ENCODE measurements around the gene PIGO. TPM values are rescaled to one million over a fixed set of nuclear protein-coding genes. Genes with fewer than 3 reads are reported as not detected.
A peak's percentile ranks its signal among the peaks of the same experiment; 100 is the strongest.

The PIGO gene
- polyA plus RNA-seq, 3 donors, result 29.8 to 40.0 (median 33.8) TPM

GRCh38 chr9:35051069-35051967 lies 45.1 kb downstream of the PIGO start:
- peak in 1 of 11 donors; percentile 28 for DNase-seq (ENCODE audit: extremely low read depth in 1 of 11, low read depth in 9 of 11, low spot score in 4 of 11)

GRCh38 chr9:35048511-35048910 lies 47.9 kb downstream of the PIGO start:
- no peak for DNase-seq (ENCODE audit: extremely low read depth in 1 of 11, low read depth in 9 of 11, low spot score in 4 of 11)

- no peak for DNase-seq (ENCODE audit: extremely low read depth in 1 of 11, low read depth in 9 of 11, low spot score in 4 of 11)
Measured at GRCh38 chr9:35044071-35044470, 52.3 kb downstream of the PIGO start.

- DNase-seq (ENCODE audit: extremely low read depth in 1 of 11, low read depth in 9 of 11, low spot score in 4 of 11), result no peak
Measured at GRCh38 chr9:35042891-35043545, 53.4 kb downstream of the PIGO start.

GRCh38 chr9:35042081-35042604 lies 54.2 kb downstream of the PIGO start:
- DNase-seq (ENCODE audit: extremely low read depth in 1 of 11, low read depth in 9 of 11, low spot score in 4 of 11), result no peak

Other genes starting within 250 kb of the PIGO start
- gene PHF24, start 138.3 kb downstream of the PIGO start, polyA plus RNA-seq (ENCODE audit: insufficient read length in 3 of 3), result under 1 TPM; 0.14 to 0.47 (median 0.18) TPM
- gene DNAJB5, start 106.8 kb downstream of the PIGO start, polyA plus RNA-seq (ENCODE audit: insufficient read length in 3 of 3), result 10 to 100 TPM in 2 of 3 donors, 1 to 10 TPM in 1; 8.1 to 12.1 (median 10.0) TPM
- 100 to 1,000 TPM; 242 to 277 (median 251) TPM for gene VCP, start 24.0 kb downstream of the PIGO start, polyA plus RNA-seq (ENCODE audit: insufficient read length in 3 of 3)
- 10 to 100 TPM; 39.7 to 44.9 (median 42.9) TPM for gene FANCG, start 16.6 kb downstream of the PIGO start, polyA plus RNA-seq (ENCODE audit: insufficient read length in 3 of 3)
- gene STOML2, start 6.5 kb upstream of the PIGO start, polyA plus RNA-seq (ENCODE audit: insufficient read length in 3 of 3), result 100 to 1,000 TPM; 125 to 135 (median 130) TPM
- gene ATOSB, start 19.3 kb upstream of the PIGO start, polyA plus RNA-seq (ENCODE audit: insufficient read length in 3 of 3), result 10 to 100 TPM; 11.1 to 15.1 (median 12.9) TPM
- gene UNC13B, start 65.4 kb upstream of the PIGO start, polyA plus RNA-seq (ENCODE audit: insufficient read length in 3 of 3), result 10 to 100 TPM; 25.5 to 29.6 (median 26.9) TPM